GM23248 (cell line): ENCODE data around the gene MACROD2.

ENCODE experiments used
- EZH2 ChIP-seq: fragments of 200-600 bp; sonication (generic); IDR thresholded peaks from 2 replicates; pipeline ENCODE4 v1.6.1; 2018; ENCODE audit warnings: antibody characterized with exemption, mild to moderate bottlenecking; ENCODE audit not compliant: insufficient read depth, poor library complexity, severe bottlenecking
- EZH2phosphoT487 ChIP-seq: fragments of 200-600 bp; sonication (generic); IDR thresholded peaks from 2 replicates; pipeline ENCODE4 v1.6.1; 2018; ENCODE audit warnings: antibody characterized with exemption, moderate library complexity, mild to moderate bottlenecking, low read depth; ENCODE audit not compliant: insufficient read depth

- TF ChIP-seq EZH2: no peak
- no peak for TF ChIP-seq EZH2phosphoT487
These were observed 300.5 kb downstream of the MACROD2 start for GRCh38 chr20:14295770-14296309.
